Smooth muscle cell (in vitro differentiated cells): ENCODE data around the gene ERN2. TPM values are rescaled to one million over a fixed set of nuclear protein-coding genes. Genes with fewer than 3 reads are reported as not detected.
"Not testable (repeated sequence)": the region's sequence is repeated elsewhere in the genome, so short reads cannot be mapped to it uniquely, and the experiment has no call there.

Experiments
- DNase-seq: peaks from one replicate; lab custom pipeline; 2025; ENCODE audit not compliant: unreplicated experiment; lab: John Stamatoyannopoulos, UW
- H2AFZ ChIP-seq: fragments of 200-600 bp; sonication (generic); 2 replicates; pipeline ENCODE4 v1.6.0; 2016; ENCODE audit warnings: antibody characterized with exemption, low read depth, mild to moderate bottlenecking
- H3F3A ChIP-seq: fragments of 200-600 bp; sonication (generic); 2 replicates; pipeline ENCODE4 v1.6.0; 2017; ENCODE audit warnings: antibody characterized with exemption, low read depth
- H3K27ac ChIP-seq: fragments of 200-600 bp; sonication (generic); 2 replicates; pipeline ENCODE4 v1.5.1; 2016; ENCODE audit warnings: low read depth, mild to moderate bottlenecking
- H3K27me3 ChIP-seq: fragments of 200-600 bp; sonication (generic); 2 replicates; pipeline ENCODE4 v1.6.1; 2016; ENCODE audit warnings: low read depth, mild to moderate bottlenecking
- H3K36me3 ChIP-seq: fragments of 200-600 bp; sonication (generic); 2 replicates; pipeline ENCODE4 v1.5.1; 2016; ENCODE audit warnings: low read depth
- H3K4me1 ChIP-seq: fragments of 200-600 bp; sonication (generic); 2 replicates; pipeline ENCODE4 v1.5.1; 2016; ENCODE audit warnings: low read depth
- H3K4me2 ChIP-seq: fragments of 200-600 bp; sonication (generic); 2 replicates; pipeline ENCODE4 v1.6.0; 2016; ENCODE audit warnings: mild to moderate bottlenecking
- H3K4me3 ChIP-seq: fragments of 200-600 bp; sonication (generic); 2 replicates; pipeline ENCODE4 v1.5.1; 2016; ENCODE audit warnings: mild to moderate bottlenecking
- H3K79me2 ChIP-seq: fragments of 200-600 bp; sonication (generic); 2 replicates; pipeline ENCODE4 v1.6.0; 2016; ENCODE audit warnings: low read depth, mild to moderate bottlenecking
- H3K9ac ChIP-seq: fragments of 200-600 bp; sonication (generic); 2 replicates; pipeline ENCODE4 v1.6.0; 2016; ENCODE audit warnings: low read depth
- H3K9me3 ChIP-seq: fragments of 200-600 bp; sonication (generic); replicated peaks from 2 replicates; pipeline ENCODE4 v1.5.1; 2016; ENCODE audit warnings: low read depth
- H4K20me1 ChIP-seq: fragments of 200-600 bp; sonication (generic); 2 replicates; pipeline ENCODE4 v1.6.0; 2016; ENCODE audit warnings: low read depth
- WGBS: methylation state at CpG from one replicate; pipeline ENCODE4 v1.1.7; 2016; ENCODE audit warnings: low lambda C conversion rate; 5-methylcytosine and 5-hydroxymethylcytosine counted together
- polyA plus RNA-seq: library from polyadenylated mRNA; unstranded; fragments of >200 nt; fragmentation: Nextera tagmentation; extraction: Ambion mirVana; gene quantifications from 2 replicates; pipeline ENCODE4 v1.2.1, GENCODE V29; 2016
- total RNA-seq: library from RNA; depleted of rRNA; stranded (reverse); fragments of >200 nt; gene quantifications from 2 replicates; pipeline ENCODE4 v1.2.3, GENCODE V29; 2014
- TF ChIP-seq, protein P1 (sequence below): fragments of 200-600 bp; sonication (generic); IDR thresholded peaks from 2 replicates; pipeline ENCODE4 v1.5.1; 2017; ENCODE audit warnings: borderline replicate concordance, mild to moderate bottlenecking, antibody characterized with exemption; ENCODE audit not compliant: insufficient read depth, poor library complexity, severe bottlenecking

ERN2 gene
- total and polyA plus RNA-seq, 2 experiments from 2014 or later: not detected

DNA sequence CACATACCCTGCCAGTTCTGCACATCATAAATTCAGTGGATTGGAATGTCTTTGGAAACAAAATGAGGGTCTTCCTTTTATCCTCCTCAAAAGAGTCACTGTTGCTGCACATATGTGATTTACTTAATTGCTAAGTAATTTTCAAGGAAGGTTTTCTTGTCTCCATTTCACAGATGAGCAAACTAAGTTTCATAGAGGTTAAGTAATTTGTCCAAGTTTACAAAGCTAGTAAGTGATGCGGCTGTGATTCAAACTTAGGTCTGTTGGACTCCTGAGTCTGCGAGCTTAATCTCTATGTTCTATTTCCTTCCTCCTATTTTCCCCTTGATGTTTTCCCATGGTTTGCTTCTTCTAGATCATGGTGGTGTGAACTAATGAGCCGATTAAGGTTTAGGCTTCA lies 13.7 kb upstream of the ERN2 start:
- Histone ChIP-seq H3F3A (no peaks in the 10 kb centered on the region), H3K4me1 (no peaks in the 10 kb centered on the region), H3K9me3 (no peaks in the 10 kb centered on the region), H3K4me2 (no peak overlapping the region), H4K20me1 (no peaks in the 10 kb centered on the region), H2AFZ (no peak overlapping the region), H3K9ac (no peak overlapping the region), H3K27ac (no peak overlapping the region), H3K27me3 (no peaks in the 10 kb centered on the region), H3K36me3 (no peaks in the 10 kb centered on the region), H3K79me2 (no peaks in the 10 kb centered on the region), H3K4me3 (no peak overlapping the region)
- TF ChIP-seq, protein P1, sequence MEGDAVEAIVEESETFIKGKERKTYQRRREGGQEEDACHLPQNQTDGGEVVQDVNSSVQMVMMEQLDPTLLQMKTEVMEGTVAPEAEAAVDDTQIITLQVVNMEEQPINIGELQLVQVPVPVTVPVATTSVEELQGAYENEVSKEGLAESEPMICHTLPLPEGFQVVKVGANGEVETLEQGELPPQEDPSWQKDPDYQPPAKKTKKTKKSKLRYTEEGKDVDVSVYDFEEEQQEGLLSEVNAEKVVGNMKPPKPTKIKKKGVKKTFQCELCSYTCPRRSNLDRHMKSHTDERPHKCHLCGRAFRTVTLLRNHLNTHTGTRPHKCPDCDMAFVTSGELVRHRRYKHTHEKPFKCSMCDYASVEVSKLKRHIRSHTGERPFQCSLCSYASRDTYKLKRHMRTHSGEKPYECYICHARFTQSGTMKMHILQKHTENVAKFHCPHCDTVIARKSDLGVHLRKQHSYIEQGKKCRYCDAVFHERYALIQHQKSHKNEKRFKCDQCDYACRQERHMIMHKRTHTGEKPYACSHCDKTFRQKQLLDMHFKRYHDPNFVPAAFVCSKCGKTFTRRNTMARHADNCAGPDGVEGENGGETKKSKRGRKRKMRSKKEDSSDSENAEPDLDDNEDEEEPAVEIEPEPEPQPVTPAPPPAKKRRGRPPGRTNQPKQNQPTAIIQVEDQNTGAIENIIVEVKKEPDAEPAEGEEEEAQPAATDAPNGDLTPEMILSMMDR: no peak
- 98% methylated on average over 3 of the region's 3 CpGs for WGBS
- DNase-seq: no peak

DNA sequence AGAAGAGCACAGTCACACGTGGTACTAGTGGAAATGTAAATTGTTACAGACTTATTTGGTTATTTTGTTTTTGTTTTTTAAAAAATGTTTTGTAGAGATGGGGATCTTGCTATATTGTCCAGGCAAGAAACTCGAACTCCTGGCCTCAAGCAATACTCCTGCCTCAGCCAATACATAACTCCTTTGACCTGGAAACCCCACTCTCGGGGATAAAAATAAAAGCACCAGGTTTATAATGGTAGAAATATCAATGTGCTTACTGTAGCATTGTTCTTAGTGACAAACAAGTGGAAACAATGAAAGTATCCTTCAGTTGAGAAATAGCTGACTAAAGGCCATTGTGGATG lies 11.7 kb upstream of the ERN2 start:
- Histone ChIP-seq H3K9ac (no peak overlapping the region), H3K36me3 (no peaks in the 10 kb centered on the region), H3K9me3 (no peaks in the 10 kb centered on the region), H3K79me2 (no peaks in the 10 kb centered on the region), H2AFZ (no peak overlapping the region), H3K27ac (no peak overlapping the region), H3K4me3 (no peak overlapping the region), H3K4me2 (no peak overlapping the region), H4K20me1 (no peaks in the 10 kb centered on the region), H3K27me3 (no peaks in the 10 kb centered on the region), H3K4me1 (no peaks in the 10 kb centered on the region), H3F3A (no peaks in the 10 kb centered on the region)
- no peak for DNase-seq
- WGBS: 77% methylated on average over 3 of the region's 3 CpGs
- TF ChIP-seq, protein P1: no peak

DNA sequence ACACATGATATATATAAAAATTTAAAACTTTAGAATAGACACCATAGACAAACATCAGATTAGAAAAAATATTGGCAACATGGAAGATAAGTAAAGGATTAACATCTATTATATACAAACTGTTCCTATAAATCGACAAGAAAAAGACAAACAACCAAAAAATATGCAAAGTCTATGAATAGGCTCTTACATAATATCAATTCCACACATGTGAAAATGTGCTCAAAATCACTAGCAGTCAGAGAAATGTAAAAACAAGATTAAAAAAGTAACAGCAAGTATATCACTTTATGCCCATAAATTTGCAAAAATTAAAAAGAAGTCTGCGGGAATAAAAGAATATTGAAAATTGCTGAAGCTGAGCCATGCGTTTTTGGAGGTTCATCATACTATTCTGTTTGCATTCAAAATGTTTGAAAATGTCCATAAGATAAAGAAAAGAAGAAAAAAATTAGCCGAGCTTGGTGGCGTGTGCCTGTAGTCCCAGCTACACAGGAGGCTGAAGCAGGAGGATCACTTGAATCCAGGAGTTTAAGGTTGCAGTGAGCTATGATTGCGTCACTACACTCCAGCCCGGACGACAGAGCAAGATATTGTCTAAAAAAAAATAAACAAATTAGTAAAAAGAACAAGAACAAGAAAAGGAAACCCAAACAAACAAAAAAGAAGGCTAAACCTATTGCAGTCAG lies 11.2 kb upstream of the ERN2 start:
- Histone ChIP-seq H3K27ac (no peak overlapping the region), H3K27me3 (no peaks in the 10 kb centered on the region), H4K20me1 (no peaks in the 10 kb centered on the region), H3K4me3 (no peak overlapping the region), H3K9me3 (no peaks in the 10 kb centered on the region), H3K4me2 (no peak overlapping the region), H3K79me2 (no peaks in the 10 kb centered on the region), H3K4me1 (no peaks in the 10 kb centered on the region), H3F3A (no peaks in the 10 kb centered on the region), H3K9ac (no peak overlapping the region), H3K36me3 (no peaks in the 10 kb centered on the region), H2AFZ (no peak overlapping the region)
- 81% methylated on average over 8 of the region's 8 CpGs for WGBS
- TF ChIP-seq, protein P1: no peak
- no peak for DNase-seq

GRCh38 chr16:23722613-23723240 lies 9.7 kb upstream of the ERN2 start:
- not testable (repeated sequence) for H3K27ac ChIP-seq, H3K36me3 ChIP-seq, H2AFZ ChIP-seq, H3K4me2 ChIP-seq, H3K27me3 ChIP-seq, H3K4me3 ChIP-seq, H4K20me1 ChIP-seq, H3F3A ChIP-seq, H3K79me2 ChIP-seq, H3K9me3 ChIP-seq, DNase-seq, H3K4me1 ChIP-seq, H3K9ac ChIP-seq
- WGBS: 78% methylated on average over 9 of the region's 9 CpGs
